B cell (primary cell): ENCODE results near the gene KRTAP21-2. TPM values are rescaled to one million over a fixed set of nuclear protein-coding genes. Genes with fewer than 3 reads are reported as not detected.

Experiments used
- ATAC-seq: fragments of 200-7000 bp; cut with Tn5 transposase; one replicate; pipeline ENCODE4 v1.10.0; 2021; ENCODE audit warnings: low read depth, mild to moderate bottlenecking, moderate number of reproducible peaks, moderate library complexity
- CTCF ChIA-PET: fragments of 350-600 bp; sonication (Branson Sonifier 250); formaldehyde crosslinking; loops from one replicate; lab custom pipeline; 2021; ENCODE audit warnings: antibody characterized with exemption, inconsistent platforms; lab: Charles Lee
- POLR2A ChIA-PET: fragments of 350-600 bp; sonication (Branson Sonifier 250); formaldehyde crosslinking; loops from one replicate; lab custom pipeline; 2021; ENCODE audit warnings: antibody characterized with exemption; lab: Charles Lee
- DNase-seq: peaks from one replicate; pipeline ENCODE4 v3.0.0; 2013
- H2AFZ ChIP-seq: 2 replicates; pipeline ENCODE4 v1.6.1; 2012; ENCODE audit warnings: mild to moderate bottlenecking, low read depth, low read length; ENCODE audit not compliant: insufficient read depth, poor library complexity, severe bottlenecking
- H3K27ac ChIP-seq, 2 donors: 1 replicate in 1 of 2; 2 replicates in 1 of 2; pipeline ENCODE4 v1.5.1; 2012 to 2013; ENCODE audit warnings: low read length in 2 of 2, mild to moderate bottlenecking in 2 of 2, moderate library complexity in 1 of 2
- H3K27me3 ChIP-seq, 4 experiments: fragments of 200-600 bp in 1 of 4; sonication (generic) in 1 of 4; replicated peaks in 1 of 4; 1 replicate in 2 of 4; 2 replicates in 2 of 4; pipeline versions ENCODE4 v1.6.1 to v1.7.0; 2013 to 2016; ENCODE audit warnings: low read length in 3 of 4, mild to moderate bottlenecking in 2 of 4, mixed read lengths in 1 of 4, moderate library complexity in 1 of 4; ENCODE audit not compliant: insufficient read depth in 4 of 4, control insufficient read depth in 3 of 4; ENCODE audit errors: control extremely low read depth in 1 of 4
- H3K36me3 ChIP-seq, 2 experiments: replicated peaks in 1 of 2; 1 replicate in 1 of 2; 2 replicates in 1 of 2; pipeline versions ENCODE4 v1.6.1 to v1.7.1; 2013; ENCODE audit warnings: low read length in 1 of 2; ENCODE audit not compliant: insufficient read depth in 2 of 2, control insufficient read depth in 1 of 2; ENCODE audit errors: control extremely low read depth in 1 of 2, extremely low read depth in 1 of 2
- H3K4me1 ChIP-seq, 2 donors: fragments of 200-600 bp in 1 of 2; sonication (generic) in 1 of 2; 1 replicate in 1 of 2; 2 replicates in 1 of 2; pipeline versions ENCODE4 v1.5.1 to v1.6.1; 2013 to 2017; ENCODE audit warnings: low read length in 2 of 2; ENCODE audit not compliant: control insufficient read depth in 2 of 2, insufficient read depth in 2 of 2
- H3K4me2 ChIP-seq: replicated peaks from 2 replicates; pipeline ENCODE3; 2012; ENCODE audit warnings: mild to moderate bottlenecking, low read depth, low read length; ENCODE audit not compliant: poor library complexity, severe bottlenecking
- H3K4me3 ChIP-seq, 5 experiments: fragments of 200-600 bp in 1 of 5; sonication (generic) in 1 of 5; 1 replicate in 3 of 5; 2 replicates in 2 of 5; pipeline versions ENCODE4 v1.5.1 to v1.7.0; 2011 to 2016; ENCODE audit warnings: low read length in 4 of 5, mild to moderate bottlenecking in 4 of 5, low read depth in 2 of 5, control low read depth in 1 of 5, moderate library complexity in 1 of 5; ENCODE audit not compliant: insufficient read depth in 1 of 5; ENCODE audit errors: control extremely low read depth in 1 of 5, extremely low read depth in 1 of 5
- H3K79me2 ChIP-seq: fragments of 200-600 bp; sonication (generic); one replicate; pipeline ENCODE4 v1.6.0; 2016; ENCODE audit warnings: low read length; ENCODE audit not compliant: control insufficient read depth, insufficient read depth
- H3K9ac ChIP-seq: fragments of 200-600 bp; sonication (generic); 2 replicates; pipeline ENCODE4 v1.6.1; 2017; ENCODE audit warnings: mild to moderate bottlenecking, low read length, moderate library complexity
- H3K9me3 ChIP-seq, 3 donors: one replicate each; pipeline versions ENCODE4 v1.6.1 to v1.7.1; 2013; ENCODE audit warnings: low read length in 2 of 3; ENCODE audit not compliant: control insufficient read depth in 2 of 3, insufficient read depth in 1 of 3; ENCODE audit errors: control extremely low read depth in 1 of 3
- H4K20me1 ChIP-seq: 2 replicates; pipeline ENCODE4 v1.6.0; 2012; ENCODE audit warnings: mild to moderate bottlenecking, low read length; ENCODE audit not compliant: insufficient read depth, control insufficient read depth, poor library complexity, severe bottlenecking
- H3K27ac Mint-ChIP-seq: one replicate; pipeline ENCODE4 v1.8.0; 2021; ENCODE audit warnings: mixed read lengths
- H3K27me3 Mint-ChIP-seq: one replicate; pipeline ENCODE4 v1.8.0; 2021; ENCODE audit warnings: mixed read lengths
- H3K4me1 Mint-ChIP-seq: one replicate; pipeline ENCODE4 v1.8.0; 2021; ENCODE audit warnings: mixed read lengths
- H3K4me3 Mint-ChIP-seq: one replicate; pipeline ENCODE4 v1.8.0; 2021; ENCODE audit warnings: mixed read lengths
- H3K9me3 Mint-ChIP-seq: one replicate; pipeline ENCODE4 v1.8.0; 2022; ENCODE audit warnings: mixed read lengths; ENCODE audit not compliant: insufficient read depth
- CTCF ChIP-seq: fragments of 200-600 bp; IDR thresholded peaks from one replicate; pipeline ENCODE4 v1.8.0; 2022; ENCODE audit warnings: antibody characterized with exemption, mild to moderate bottlenecking
- EZH2 ChIP-seq: IDR thresholded peaks from 2 replicates; pipeline ENCODE4 v1.6.1; 2012; ENCODE audit warnings: borderline replicate concordance, low read depth, mild to moderate bottlenecking, moderate library complexity, low read length; ENCODE audit not compliant: insufficient read depth, poor library complexity, severe bottlenecking
- WGBS: methylation state at CpG from one replicate; pipeline ENCODE4 v1.1.5; 2013; ENCODE audit warnings: missing lambda C conversion rate; ENCODE audit not compliant: insufficient coverage; 5-methylcytosine and 5-hydroxymethylcytosine counted together
- intact Hi-C: fragments of 100-400 bp; cut with micrococcal nuclease; formaldehyde crosslinking; loops from one replicate; pipeline ENCODE4 v1.10.0; 2022
- polyA plus RNA-seq: library from polyadenylated mRNA; depleted of rRNA; stranded (reverse); fragments of >200 nt; gene quantifications from 2 replicates; pipeline ENCODE4 v1.2.3, GENCODE V29; 2012
- total RNA-seq, 2 donors: library from RNA; stranded (reverse); fragments of 120-200 nt in 1 of 2; gene quantifications; 1 replicate in 1 of 2; 2 replicates in 1 of 2; pipeline versions ENCODE4 v1.2.3 to v1.2.4, GENCODE V29; 2013 to 2022

The KRTAP21-2 gene
- total and polyA plus RNA-seq, 2 donors (not counting 1 experiment from before 2014, with no cell fraction given) = not detected

DNA sequence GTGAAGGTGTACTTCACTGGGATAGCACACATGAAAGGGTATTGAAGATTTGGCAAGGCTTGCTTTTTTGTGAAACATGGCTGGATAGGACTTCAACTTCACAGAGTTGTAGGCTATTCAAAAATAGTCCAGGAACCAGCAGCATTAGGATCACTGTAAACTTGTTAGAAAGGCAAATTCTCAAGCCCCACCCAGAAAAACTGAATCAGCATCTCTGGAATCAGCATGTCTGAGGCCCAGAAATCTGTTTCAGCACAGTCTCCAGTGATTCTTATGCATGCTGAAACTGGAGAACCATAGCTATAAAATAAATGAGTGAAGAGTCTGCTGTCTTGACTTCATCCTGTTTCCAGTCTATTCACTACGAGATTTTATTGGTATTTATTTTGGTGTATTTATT is 20.3 kb downstream of the KRTAP21-2 start:
- no CpG with 5 or more reads among the region's 1 CpG for WGBS
- no peak overlapping the region for H3K27ac Mint-ChIP-seq
- H3K4me1 ChIP-seq = no peaks in the 10 kb centered on the region
- H3K27me3 ChIP-seq = no peaks in the 10 kb centered on the region
- no peak overlapping the region for H3K9ac ChIP-seq
- no peak for DNase-seq
- no peaks in the 10 kb centered on the region for H3K4me1 Mint-ChIP-seq
- no peak overlapping the region for H2AFZ ChIP-seq
- H3K4me3 ChIP-seq = no peak overlapping the region
- no peak for TF ChIP-seq EZH2
- TF ChIP-seq CTCF = no peak
- H3K27me3 Mint-ChIP-seq = no peaks in the 10 kb centered on the region
- H3K9me3 Mint-ChIP-seq = peaks cover 4% of the 10 kb centered on the region
- H3K79me2 ChIP-seq = no peaks in the 10 kb centered on the region
- POLR2A ChIA-PET = no interaction called here
- H4K20me1 ChIP-seq = no peaks in the 10 kb centered on the region
- H3K27ac ChIP-seq = no peak overlapping the region
- CTCF ChIA-PET = no interaction called here
- H3K4me2 ChIP-seq = no peak overlapping the region
- peaks cover 0 to 2% (median 0%) of the 10 kb centered on the region in 3 donors for H3K9me3 ChIP-seq
- intact Hi-C loops = no loop called here
- no peaks in the 10 kb centered on the region for H3K36me3 ChIP-seq
- H3K4me3 Mint-ChIP-seq = no peak overlapping the region
- no peak for ATAC-seq

DNA sequence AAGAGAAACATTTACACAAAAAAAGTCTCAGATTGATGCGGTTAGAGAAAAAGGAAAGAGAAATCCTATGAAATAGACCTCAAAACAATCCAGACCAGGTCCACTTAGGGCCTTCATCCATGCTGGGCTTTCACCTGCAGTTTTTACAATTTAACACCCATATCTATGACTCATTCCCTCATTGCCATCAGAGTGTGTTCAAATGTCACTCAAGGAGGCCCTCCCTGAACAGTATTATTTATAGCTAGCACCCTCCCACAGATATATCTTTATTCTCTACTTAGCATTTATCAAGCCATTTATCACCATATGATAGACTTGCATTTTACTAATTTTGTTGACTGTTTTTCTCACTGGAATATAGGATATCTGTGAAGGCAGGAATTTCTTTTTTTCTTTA is 27.7 kb downstream of the KRTAP21-2 start:
- Histone ChIP-seq H3K9ac (no peak overlapping the region), H3K4me2 (no peak overlapping the region), H3K4me1 (no peaks in the 10 kb centered on the region), H3K27ac (no peak overlapping the region), H3K36me3 (no peaks in the 10 kb centered on the region), H3K79me2 (no peaks in the 10 kb centered on the region), H3K4me3 (no peak overlapping the region), H3K9me3 (no peaks in the 10 kb centered on the region), H3K27me3 (no peaks in the 10 kb centered on the region), H4K20me1 (no peaks in the 10 kb centered on the region), H2AFZ (no peak overlapping the region)
- ChIA-PET POLR2A (no interaction called here), CTCF (no interaction called here)
- no peaks in the 10 kb centered on the region for H3K4me1 Mint-ChIP-seq
- H3K9me3 Mint-ChIP-seq = peaks cover 2% of the 10 kb centered on the region
- intact Hi-C loops = no loop called here
- no peak for DNase-seq
- no peak for ATAC-seq
- TF ChIP-seq CTCF (no peak), EZH2 (no peak)
- no peak overlapping the region for H3K27ac Mint-ChIP-seq
- no peaks in the 10 kb centered on the region for H3K27me3 Mint-ChIP-seq
- no peak overlapping the region for H3K4me3 Mint-ChIP-seq
- WGBS = no CpG with 5 or more reads among the region's 1 CpG
